H7 (cell line): Measurements from ENCODE around the gene TRMT6. TPM values are rescaled to one million over a fixed set of nuclear protein-coding genes. Genes with fewer than 3 reads are reported as not detected.

Source experiments
- DNase-seq: peaks from one replicate; pipeline ENCODE4 v3.0.0; 2012
- H3K27me3 ChIP-seq: 2 replicates; pipeline ENCODE4 v1.6.0; 2011; ENCODE audit warnings: mild to moderate bottlenecking, low read length; ENCODE audit not compliant: control insufficient read depth, insufficient read depth
- H3K36me3 ChIP-seq: replicated peaks from 2 replicates; pipeline ENCODE4 v1.5.1; 2011; ENCODE audit warnings: low read length; ENCODE audit not compliant: control insufficient read depth, insufficient read depth
- H3K4me3 ChIP-seq: 2 replicates; pipeline ENCODE4 v1.5.1; 2011; ENCODE audit warnings: low read depth, mild to moderate bottlenecking, control low read depth, low read length, moderate library complexity; ENCODE audit not compliant: insufficient read depth
- total RNA-seq: library from RNA; depleted of rRNA; stranded (reverse); fragments of >200 nt; shearing (Covaris generic); gene quantifications from 2 replicates; pipeline ENCODE4 v1.2.3, GENCODE V29; 2014

The TRMT6 gene
- total RNA-seq, 1 experiment from 2014 or later, result 10.3 TPM

GRCh38 chr20:5931411-5931810, 18.9 kb downstream of the TRMT6 start:
- Histone ChIP-seq H3K27me3 (no peaks in the 10 kb centered on the region), H3K36me3 (no peaks in the 10 kb centered on the region), H3K4me3 (no peak overlapping the region)
- no peak for DNase-seq

GRCh38 chr20:5928836-5929715, 21.3 kb downstream of the TRMT6 start:
- DNase-seq, result no peak
- Histone ChIP-seq H3K4me3 (no peak overlapping the region), H3K36me3 (no peaks in the 10 kb centered on the region), H3K27me3 (no peaks in the 10 kb centered on the region)

- DNase-seq, result no peak
- Histone ChIP-seq H3K27me3 (no peaks in the 10 kb centered on the region), H3K36me3 (no peaks in the 10 kb centered on the region), H3K4me3 (no peak overlapping the region)
Observed at GRCh38 chr20:5927749-5928462, 22.4 kb downstream of the TRMT6 start.

- no peaks in the 10 kb centered on the region for H3K36me3 ChIP-seq
- H3K27me3 ChIP-seq, result no peaks in the 10 kb centered on the region
- DNase-seq, result no peak
- H3K4me3 ChIP-seq, result no peak overlapping the region
Observed at GRCh38 chr20:5925551-5925950, 24.8 kb downstream of the TRMT6 start.

GRCh38 chr20:5923493-5923892, 26.8 kb downstream of the TRMT6 start:
- Histone ChIP-seq H3K36me3 (no peaks in the 10 kb centered on the region), H3K4me3 (no peak overlapping the region), H3K27me3 (no peaks in the 10 kb centered on the region)
- DNase-seq, result no peak

GRCh38 chr20:5920581-5920980, 29.8 kb downstream of the TRMT6 start:
- Histone ChIP-seq H3K4me3 (no peak overlapping the region), H3K27me3 (no peaks in the 10 kb centered on the region), H3K36me3 (no peaks in the 10 kb centered on the region)
- no peak for DNase-seq

GRCh38 chr20:5919626-5920544, 30.4 kb downstream of the TRMT6 start:
- no peaks in the 10 kb centered on the region for H3K27me3 ChIP-seq
- DNase-seq, result no peak
- no peak overlapping the region for H3K4me3 ChIP-seq
- H3K36me3 ChIP-seq, result no peaks in the 10 kb centered on the region

GRCh38 chr20:5918856-5919625, 31.3 kb downstream of the TRMT6 start:
- H3K27me3 ChIP-seq, result no peaks in the 10 kb centered on the region
- DNase-seq, result no peak
- H3K4me3 ChIP-seq, result no peak overlapping the region
- H3K36me3 ChIP-seq, result no peaks in the 10 kb centered on the region

GRCh38 chr20:5914859-5915258, 35.5 kb downstream of the TRMT6 start:
- Histone ChIP-seq H3K4me3 (no peak overlapping the region), H3K27me3 (peaks cover 6% of the 10 kb centered on the region), H3K36me3 (no peaks in the 10 kb centered on the region)

GRCh38 chr20:5913166-5913565, 37.2 kb downstream of the TRMT6 start:
- Histone ChIP-seq H3K4me3 (no peak overlapping the region), H3K27me3 (peaks cover 6% of the 10 kb centered on the region)
- DNase-seq, result no peak

More at GRCh38 chr20:5914859-5915258, 35.5 kb downstream of the TRMT6 start:
- no peak for DNase-seq

GRCh38 chr20:5910186-5910585, 40.1 kb downstream of the TRMT6 start:
- H3K36me3 ChIP-seq, result no peaks in the 10 kb centered on the region
- DNase-seq, result no peak
- H3K27me3 ChIP-seq, result peaks cover 6% of the 10 kb centered on the region
- H3K4me3 ChIP-seq, result no peak overlapping the region

More at GRCh38 chr20:5913166-5913565, 37.2 kb downstream of the TRMT6 start:
- no peaks in the 10 kb centered on the region for H3K36me3 ChIP-seq

- Histone ChIP-seq H3K27me3 (peaks cover 6% of the 10 kb centered on the region), H3K4me3 (no peak overlapping the region), H3K36me3 (no peaks in the 10 kb centered on the region)
- DNase-seq, result no peak
Observed at GRCh38 chr20:5908981-5909380, 41.4 kb downstream of the TRMT6 start.

GRCh38 chr20:5900908-5901307, 49.4 kb downstream of the TRMT6 start:
- Histone ChIP-seq H3K4me3 (no peak overlapping the region), H3K36me3 (no peaks in the 10 kb centered on the region), H3K27me3 (no peaks in the 10 kb centered on the region)
- DNase-seq, result no peak

GRCh38 chr20:5899444-5899843, 50.9 kb downstream of the TRMT6 start:
- no peak for DNase-seq
- no peak overlapping the region for H3K4me3 ChIP-seq
- no peaks in the 10 kb centered on the region for H3K27me3 ChIP-seq
- H3K36me3 ChIP-seq, result no peaks in the 10 kb centered on the region
